SK-N-SH (cell line): ENCODE measurements around the gene PGGHG.

ENCODE experiments used
- ELF1 ChIP-seq: IDR thresholded peaks from 2 replicates; pipeline ENCODE4 v1.4.0; 2012
- EP300 ChIP-seq, 2 experiments: IDR thresholded peaks; 2 replicates each; pipeline versions ENCODE4 v1.4.0 to v1.6.1; 2012; ENCODE audit warnings: borderline replicate concordance in 1 of 2, low read depth in 1 of 2, low read length in 1 of 2
- EZH2phosphoT487 ChIP-seq: fragments of 200-600 bp; sonication (generic); IDR thresholded peaks from 2 replicates; pipeline ENCODE4 v1.6.1; 2017; ENCODE audit warnings: low read depth, mixed run types, mild to moderate bottlenecking, antibody characterized with exemption, moderate library complexity, borderline replicate concordance
- FOSL2 ChIP-seq: IDR thresholded peaks from 2 replicates; pipeline ENCODE4 v1.4.0; 2012; ENCODE audit warnings: low read depth, mild to moderate bottlenecking, moderate library complexity, borderline replicate concordance
- FOXJ3 ChIP-seq: sonication (generic); formaldehyde crosslinking; IDR thresholded peaks from 2 replicates; pipeline ENCODE4 v1.5.1; 2020; ENCODE audit warnings: mild to moderate bottlenecking, missing genetic modification reagents
- FOXM1 ChIP-seq: IDR thresholded peaks from 2 replicates; pipeline ENCODE4 v1.4.0; 2012; ENCODE audit warnings: low read depth, mild to moderate bottlenecking
- PBX3 ChIP-seq: IDR thresholded peaks from 2 replicates; pipeline ENCODE4; 2012
- POLR2AphosphoS5 ChIP-seq: IDR thresholded peaks from 2 replicates; pipeline ENCODE4 v1.6.1; 2012; ENCODE audit warnings: low read depth, low read length
- RAD21 ChIP-seq: IDR thresholded peaks from 2 replicates; pipeline ENCODE4 v1.6.1; 2012; ENCODE audit warnings: mild to moderate bottlenecking, low read length
- TAF1 ChIP-seq: IDR thresholded peaks from 2 replicates; pipeline ENCODE4 v1.6.1; 2012; ENCODE audit warnings: low read depth, mild to moderate bottlenecking, low read length, moderate library complexity, borderline replicate concordance
- YY1 ChIP-seq: IDR thresholded peaks from 2 replicates; pipeline ENCODE4 v1.4.0; 2012; ENCODE audit warnings: low read depth, mild to moderate bottlenecking
- TF ChIP-seq, protein P1 (sequence below): fragments of 200-600 bp; sonication (generic); IDR thresholded peaks from 2 replicates; pipeline ENCODE4 v1.6.1; 2017; ENCODE audit warnings: antibody characterized with exemption, mild to moderate bottlenecking, moderate library complexity
- TF ChIP-seq, protein P2 (sequence below): fragments of 150-350 bp; IDR thresholded peaks from 2 replicates; pipeline ENCODE4 v1.6.1; 2017; ENCODE audit warnings: antibody characterized with exemption, low read length, low read depth, borderline replicate concordance

DNA sequence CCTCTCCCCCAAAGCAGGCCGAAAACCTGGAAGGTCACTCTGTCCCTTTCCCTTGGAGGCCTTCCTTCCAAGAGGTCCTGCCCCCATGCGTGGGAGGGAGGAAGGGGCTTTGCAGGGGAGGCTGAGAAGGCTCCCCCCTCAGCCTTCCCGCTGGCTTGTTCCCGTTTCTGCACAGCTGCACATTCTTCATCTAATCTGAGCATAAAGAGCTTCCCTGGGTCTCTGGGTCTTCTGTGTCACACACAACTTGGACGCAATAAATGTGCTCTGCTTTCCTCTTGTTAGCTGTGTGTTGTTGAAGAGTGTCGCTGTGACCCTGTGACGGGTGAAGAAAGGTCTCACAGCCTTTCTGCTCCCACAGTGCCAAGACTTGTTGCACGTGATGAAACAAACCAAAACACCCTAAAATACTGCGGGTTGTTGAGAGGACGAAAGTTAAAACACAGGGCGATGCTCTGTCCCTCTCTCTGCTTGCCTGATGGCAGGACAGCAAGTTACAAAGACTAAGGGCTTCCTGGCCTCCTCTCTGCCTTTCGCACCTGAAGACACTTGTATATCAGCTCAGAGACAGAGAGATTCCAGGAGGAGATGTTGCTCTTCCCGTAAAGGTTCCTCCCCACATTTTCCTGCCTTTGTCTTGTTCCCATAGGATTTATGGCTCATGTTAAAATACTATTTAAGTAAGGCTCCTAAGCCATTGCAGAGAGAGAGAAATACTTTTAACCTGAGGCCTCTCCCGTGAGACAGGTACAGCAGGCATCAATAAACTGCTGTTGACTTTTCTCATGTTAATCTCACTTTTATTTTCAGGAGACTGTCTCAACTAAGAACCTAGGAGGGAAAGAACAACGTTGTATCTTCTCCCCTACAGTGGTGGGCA is 47.1 kb downstream of the PGGHG start:
- TF ChIP-seq YY1 (no peak), ELF1 (no peak), PBX3 (no peak), FOSL2 (no peak), RAD21 (no peak), FOXJ3 (CRISPR knock-in tag) (no peak), EZH2phosphoT487 (no peak), EP300 (IDR thresholded peaks at IDR 0.05; ENCODE audit: borderline replicate concordance in 1 of 2, low read depth in 1 of 2, low read length in 1 of 2) (no peak), FOXM1 (no peak), TAF1 (no peak), POLR2AphosphoS5 (no peak)
- TF ChIP-seq, protein P1, sequence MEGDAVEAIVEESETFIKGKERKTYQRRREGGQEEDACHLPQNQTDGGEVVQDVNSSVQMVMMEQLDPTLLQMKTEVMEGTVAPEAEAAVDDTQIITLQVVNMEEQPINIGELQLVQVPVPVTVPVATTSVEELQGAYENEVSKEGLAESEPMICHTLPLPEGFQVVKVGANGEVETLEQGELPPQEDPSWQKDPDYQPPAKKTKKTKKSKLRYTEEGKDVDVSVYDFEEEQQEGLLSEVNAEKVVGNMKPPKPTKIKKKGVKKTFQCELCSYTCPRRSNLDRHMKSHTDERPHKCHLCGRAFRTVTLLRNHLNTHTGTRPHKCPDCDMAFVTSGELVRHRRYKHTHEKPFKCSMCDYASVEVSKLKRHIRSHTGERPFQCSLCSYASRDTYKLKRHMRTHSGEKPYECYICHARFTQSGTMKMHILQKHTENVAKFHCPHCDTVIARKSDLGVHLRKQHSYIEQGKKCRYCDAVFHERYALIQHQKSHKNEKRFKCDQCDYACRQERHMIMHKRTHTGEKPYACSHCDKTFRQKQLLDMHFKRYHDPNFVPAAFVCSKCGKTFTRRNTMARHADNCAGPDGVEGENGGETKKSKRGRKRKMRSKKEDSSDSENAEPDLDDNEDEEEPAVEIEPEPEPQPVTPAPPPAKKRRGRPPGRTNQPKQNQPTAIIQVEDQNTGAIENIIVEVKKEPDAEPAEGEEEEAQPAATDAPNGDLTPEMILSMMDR: no peak
- TF ChIP-seq, protein P2, sequence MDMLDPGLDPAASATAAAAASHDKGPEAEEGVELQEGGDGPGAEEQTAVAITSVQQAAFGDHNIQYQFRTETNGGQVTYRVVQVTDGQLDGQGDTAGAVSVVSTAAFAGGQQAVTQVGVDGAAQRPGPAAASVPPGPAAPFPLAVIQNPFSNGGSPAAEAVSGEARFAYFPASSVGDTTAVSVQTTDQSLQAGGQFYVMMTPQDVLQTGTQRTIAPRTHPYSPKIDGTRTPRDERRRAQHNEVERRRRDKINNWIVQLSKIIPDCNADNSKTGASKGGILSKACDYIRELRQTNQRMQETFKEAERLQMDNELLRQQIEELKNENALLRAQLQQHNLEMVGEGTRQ: no peak
